Left lung (tissue), 10 donors: ENCODE measurements around the gene GLI3. TPM values are rescaled to one million over a fixed set of nuclear protein-coding genes. Genes with fewer than 3 reads are reported as not detected.

Experiments used
- ATAC-seq: fragments of 200-7000 bp; cut with Tn5 transposase; one replicate; pipeline ENCODE4 v1.9.1; 2020; ENCODE audit warnings: moderate library complexity
- DNase-seq, 4 donors: peaks; one replicate each; pipeline ENCODE4 v3.0.0-alpha.2; 2013 to 2020
- H3K27ac ChIP-seq, 2 donors: fragments of 200-600 bp; sonication (generic) in 1 of 2; one replicate each; pipeline versions ENCODE4 v1.5.0 to v1.8.0; 2020 to 2021
- H3K27me3 ChIP-seq, 2 donors: fragments of 200-600 bp; sonication (generic) in 1 of 2; one replicate each; pipeline versions ENCODE4 v1.5.0 to v1.8.0; 2020 to 2021
- H3K36me3 ChIP-seq, 2 donors: fragments of 200-600 bp; sonication (generic) in 1 of 2; one replicate each; pipeline versions ENCODE4 v1.5.0 to v1.8.0; 2020 to 2021
- H3K4me1 ChIP-seq, 2 donors: fragments of 200-600 bp; one replicate each; pipeline ENCODE4 v1.8.0; 2021
- H3K4me3 ChIP-seq, 2 donors: fragments of 200-600 bp; sonication (generic) in 1 of 2; one replicate each; pipeline versions ENCODE4 v1.5.0 to v1.8.0; 2020 to 2021; ENCODE audit warnings: mild to moderate bottlenecking in 1 of 2
- H3K9me3 ChIP-seq, 2 donors: fragments of 200-600 bp; sonication (generic) in 1 of 2; one replicate each; pipeline versions ENCODE4 v1.5.0 to v1.8.0; 2020 to 2021
- CTCF ChIP-seq, 2 donors: fragments of 200-600 bp; sonication (generic) in 1 of 2; IDR thresholded peaks; one replicate each; pipeline versions ENCODE4 v1.5.0 to v1.8.0; 2021; ENCODE audit warnings: antibody characterized with exemption in 2 of 2
- intact Hi-C, 2 donors: fragments of 100-400 bp; cut with DNase I; formaldehyde crosslinking; loops; one replicate each; pipeline versions ENCODE4 v1.11.2 to v1.14.2; 2022
- polyA plus RNA-seq, 6 donors: library from polyadenylated mRNA; unstranded; fragments of 120-200 nt; gene quantifications; one replicate each; pipeline ENCODE4 v1.2.1, GENCODE V29; 2013; ENCODE audit not compliant: insufficient read length in 6 of 6
- total RNA-seq, 2 donors: library from RNA; stranded (reverse); fragmentation: NEBNext Ultra II Directional; extraction: Animal tissue kit (Norgen Biotek cat#: 25700); gene quantifications; one replicate each; pipeline ENCODE4 v1.2.1, GENCODE V29; 2021
- donor health status: DM: no; HTN: yes; CAD: no.
- donor health status: DM: no; HTN: no; CAD: no.

The GLI3 gene
- total and polyA plus RNA-seq, 8 donors, result 20.3 to 38.0 (median 31.3) TPM

- no peak overlapping the region for H3K4me3 ChIP-seq
- intact Hi-C loops, result no loop called here
- no peak for DNase-seq
- no peaks in the 10 kb centered on the region for H3K27me3 ChIP-seq
- H3K9me3 ChIP-seq, result no peaks in the 10 kb centered on the region
- no peaks in the 10 kb centered on the region for H3K36me3 ChIP-seq
- ATAC-seq, result no peak
- no peak overlapping the region for H3K27ac ChIP-seq
- no peak for TF ChIP-seq CTCF (IDR thresholded peaks at IDR 0.05)
- H3K4me1 ChIP-seq, result peaks cover 13 to 25% of the 10 kb centered on the region in 2 donors
Observed at GRCh38 chr7:42093349-42093905, 143.6 kb downstream of the GLI3 start.

GRCh38 chr7:42091461-42092291, 145.3 kb downstream of the GLI3 start:
- H3K36me3 ChIP-seq, result no peaks in the 10 kb centered on the region
- ATAC-seq, result peak; percentile 87
- intact Hi-C loops, result no loop called here
- TF ChIP-seq CTCF (IDR thresholded peaks at IDR 0.05), result no peak
- H3K27me3 ChIP-seq, result no peaks in the 10 kb centered on the region
- no peak overlapping the region for H3K4me3 ChIP-seq
- no peaks in the 10 kb centered on the region for H3K9me3 ChIP-seq
- H3K4me1 ChIP-seq, result peaks cover 13 to 18% of the 10 kb centered on the region in 2 donors
- H3K27ac ChIP-seq, result peak overlapping the region; percentile 3 to 49
- DNase-seq, result peak in 2 of 4 donors; percentile 51 to 76

- Histone ChIP-seq H3K27me3 (no peaks in the 10 kb centered on the region), H3K36me3 (no peaks in the 10 kb centered on the region), H3K4me3 (no peak overlapping the region), H3K9me3 (no peaks in the 10 kb centered on the region), H3K4me1 (peaks cover 13 to 18% of the 10 kb centered on the region in 2 donors), H3K27ac (peak overlapping the region in 1 of 2 donors; percentile 49)
- intact Hi-C loops, result no loop called here
- ATAC-seq, result no peak
- DNase-seq, result no peak
- TF ChIP-seq CTCF (IDR thresholded peaks at IDR 0.05), result no peak
Observed at GRCh38 chr7:42090806-42091205, 146.2 kb downstream of the GLI3 start.

GRCh38 chr7:42090056-42090455, 147.0 kb downstream of the GLI3 start:
- no peaks in the 10 kb centered on the region for H3K9me3 ChIP-seq
- DNase-seq, result no peak
- no peak for TF ChIP-seq CTCF (IDR thresholded peaks at IDR 0.05)
- H3K4me1 ChIP-seq, result peaks cover 13 to 18% of the 10 kb centered on the region in 2 donors
- ATAC-seq, result no peak
- H3K4me3 ChIP-seq, result no peak overlapping the region
- intact Hi-C loops, result no loop called here
- no peak overlapping the region for H3K27ac ChIP-seq
- H3K36me3 ChIP-seq, result no peaks in the 10 kb centered on the region
- H3K27me3 ChIP-seq, result no peaks in the 10 kb centered on the region

- DNase-seq (no peak), ATAC-seq (no peak)
- H3K27me3 ChIP-seq, result no peaks in the 10 kb centered on the region
- no peak overlapping the region for H3K4me3 ChIP-seq
- intact Hi-C loops, result no loop called here
- H3K27ac ChIP-seq, result no peak overlapping the region
- no peak for TF ChIP-seq CTCF (IDR thresholded peaks at IDR 0.05)
- H3K9me3 ChIP-seq, result no peaks in the 10 kb centered on the region
- H3K36me3 ChIP-seq, result no peaks in the 10 kb centered on the region
- H3K4me1 ChIP-seq, result peaks cover 13 to 18% of the 10 kb centered on the region in 2 donors
Observed at GRCh38 chr7:42087616-42088015, 149.4 kb downstream of the GLI3 start.
